RWPE2 (cell line): ENCODE data around the gene RHBDD2.

Experiments used
- ATAC-seq: fragments of 200-7000 bp; cut with Tn5 transposase; 3 replicates; pipeline ENCODE4 v1.9.1; 2021; ENCODE audit warnings: low read depth
- DNase-seq: peaks from one replicate; pipeline ENCODE4 v3.0.0-alpha.2; 2020; ENCODE audit warnings: low spot score
- H3K27ac ChIP-seq: fragments of 450-650 bp; 2 replicates; pipeline ENCODE4 v1.5.1; 2017; ENCODE audit warnings: mild to moderate bottlenecking; ENCODE audit not compliant: poor library complexity, severe bottlenecking
- H3K27me3 ChIP-seq: fragments of 250-450 bp; sonication (Bioruptor Pico); 2 replicates; pipeline ENCODE4 v1.5.1; 2021; ENCODE audit warnings: mild to moderate bottlenecking, moderate library complexity; ENCODE audit not compliant: insufficient read depth, poor library complexity, severe bottlenecking
- H3K36me3 ChIP-seq: fragments of 250-450 bp; sonication (Bioruptor Pico); 2 replicates; pipeline ENCODE4 v1.5.1; 2020; ENCODE audit warnings: low read depth, mild to moderate bottlenecking, moderate library complexity
- H3K4me1 ChIP-seq: fragments of 250-450 bp; sonication (Bioruptor Pico); 2 replicates; pipeline ENCODE4 v1.5.1; 2021; ENCODE audit warnings: mild to moderate bottlenecking, moderate library complexity; ENCODE audit not compliant: insufficient read depth, poor library complexity, severe bottlenecking
- H3K4me3 ChIP-seq: fragments of 250-450 bp; sonication (Bioruptor Pico); 2 replicates; pipeline ENCODE4 v1.5.1; 2021; ENCODE audit warnings: mild to moderate bottlenecking, moderate library complexity; ENCODE audit not compliant: severe bottlenecking
- H3K9me3 ChIP-seq: fragments of 250-450 bp; sonication (Bioruptor Pico); 2 replicates; pipeline ENCODE4 v1.5.1; 2021; ENCODE audit warnings: mild to moderate bottlenecking, moderate library complexity; ENCODE audit not compliant: severe bottlenecking
- TF ChIP-seq, protein P1 (sequence below): fragments of 450-650 bp; IDR thresholded peaks from one replicate; pipeline ENCODE4 v1.5.1; 2017; ENCODE audit warnings: mild to moderate bottlenecking, moderate library complexity; ENCODE audit not compliant: poor library complexity, severe bottlenecking

The RHBDD2 gene

DNA sequence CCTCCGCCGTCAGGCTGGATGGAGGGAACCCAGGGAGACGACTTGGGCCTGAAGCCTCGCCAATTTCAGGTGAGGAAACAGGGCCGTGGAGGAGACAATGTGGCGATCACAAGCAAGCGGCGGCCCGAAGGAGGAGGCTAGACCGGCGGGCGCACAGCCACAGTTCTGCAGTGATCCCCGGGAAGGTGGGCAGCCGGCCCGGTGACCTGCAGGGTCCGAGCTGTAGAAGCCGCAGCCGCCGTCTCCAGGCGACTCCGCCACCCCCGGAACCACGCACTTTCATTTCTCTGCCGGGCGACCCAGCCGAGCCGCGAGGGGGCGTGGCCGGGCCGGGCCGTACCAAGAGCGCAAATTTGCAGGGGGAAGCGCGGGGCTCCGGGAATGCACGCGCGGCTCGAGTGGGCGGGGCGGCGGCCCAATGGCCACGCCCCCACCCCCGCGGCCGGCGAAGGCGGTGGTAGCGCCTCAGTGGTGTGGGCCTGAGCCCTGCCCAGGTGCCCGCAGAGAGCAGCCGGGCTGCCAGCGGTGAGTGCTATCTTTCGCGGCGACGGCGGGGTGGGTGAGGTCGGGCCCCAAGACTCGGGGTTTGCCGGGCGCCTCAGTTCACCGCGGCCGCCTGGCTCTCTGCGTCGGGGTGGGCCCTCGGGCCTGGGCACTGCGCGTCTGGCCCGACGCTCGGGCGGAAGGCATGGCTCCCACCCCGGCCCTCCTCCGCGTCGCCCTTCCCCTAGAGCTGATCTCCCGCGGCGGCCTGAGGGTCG, 36.0 kb downstream of the RHBDD2 start, which contains the start of gene POR:
POR (plus strand) TSS at position 501 of the 761 bp plus-strand sequence. CDS start 38,847 bp downstream, outside the sequence.
- DNase-seq (peak; percentile 83), ATAC-seq (peak; percentile 90)
- H3K4me3 ChIP-seq: peak within 1 kb of the TSS; percentile 91
- H3K4me1 ChIP-seq: no peaks in the 10 kb centered on the region
- H3K9me3 ChIP-seq: no peaks in the 10 kb centered on the region
- no peaks in the 10 kb centered on the region for H3K27me3 ChIP-seq
- TF ChIP-seq, protein P1, sequence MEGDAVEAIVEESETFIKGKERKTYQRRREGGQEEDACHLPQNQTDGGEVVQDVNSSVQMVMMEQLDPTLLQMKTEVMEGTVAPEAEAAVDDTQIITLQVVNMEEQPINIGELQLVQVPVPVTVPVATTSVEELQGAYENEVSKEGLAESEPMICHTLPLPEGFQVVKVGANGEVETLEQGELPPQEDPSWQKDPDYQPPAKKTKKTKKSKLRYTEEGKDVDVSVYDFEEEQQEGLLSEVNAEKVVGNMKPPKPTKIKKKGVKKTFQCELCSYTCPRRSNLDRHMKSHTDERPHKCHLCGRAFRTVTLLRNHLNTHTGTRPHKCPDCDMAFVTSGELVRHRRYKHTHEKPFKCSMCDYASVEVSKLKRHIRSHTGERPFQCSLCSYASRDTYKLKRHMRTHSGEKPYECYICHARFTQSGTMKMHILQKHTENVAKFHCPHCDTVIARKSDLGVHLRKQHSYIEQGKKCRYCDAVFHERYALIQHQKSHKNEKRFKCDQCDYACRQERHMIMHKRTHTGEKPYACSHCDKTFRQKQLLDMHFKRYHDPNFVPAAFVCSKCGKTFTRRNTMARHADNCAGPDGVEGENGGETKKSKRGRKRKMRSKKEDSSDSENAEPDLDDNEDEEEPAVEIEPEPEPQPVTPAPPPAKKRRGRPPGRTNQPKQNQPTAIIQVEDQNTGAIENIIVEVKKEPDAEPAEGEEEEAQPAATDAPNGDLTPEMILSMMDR: no peak
- H3K27ac ChIP-seq: peak within 1 kb of the TSS; percentile 31
- no peaks in the 10 kb centered on the region for H3K36me3 ChIP-seq

DNA sequence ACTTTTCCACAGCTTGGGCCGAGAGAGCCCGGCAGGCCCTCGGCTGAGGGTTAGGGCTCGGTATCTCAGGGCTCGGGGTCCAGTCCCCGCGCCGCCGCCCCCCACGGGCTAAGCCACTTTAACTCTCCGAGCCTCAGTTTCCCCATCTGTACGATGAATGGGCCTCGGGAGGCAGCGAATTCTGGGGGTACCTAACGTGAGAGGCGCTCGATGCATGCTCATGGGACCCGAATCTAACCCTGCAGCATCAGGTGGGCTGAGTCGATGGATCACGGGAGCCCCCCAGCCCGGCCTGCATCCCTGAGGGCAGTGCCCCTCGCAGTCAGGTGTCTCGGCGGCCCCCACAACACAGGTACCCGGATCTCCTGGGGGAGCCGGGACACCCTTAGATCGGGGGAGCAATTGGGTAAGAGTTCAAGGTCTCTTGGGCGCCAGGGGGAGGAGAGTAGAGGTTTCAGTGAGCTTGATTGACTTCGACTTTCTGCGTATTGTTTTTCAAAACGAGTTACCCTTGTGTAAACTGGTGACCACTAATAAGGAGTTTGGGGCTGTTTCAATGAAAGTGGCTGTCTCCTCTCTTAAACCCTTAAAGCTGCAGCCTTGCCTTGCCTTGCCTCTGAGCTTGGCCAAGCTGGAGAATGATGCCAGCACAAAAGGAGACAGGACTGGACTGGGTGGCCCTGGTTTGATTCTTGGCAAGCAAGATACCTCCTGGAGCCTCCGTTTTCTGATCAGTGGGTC, 36.8 kb downstream of the RHBDD2 start:
- ATAC-seq (peak; percentile 8; the same call in 1 of the 3 replicates), DNase-seq (no peak)
- no peaks in the 10 kb centered on the region for H3K4me1 ChIP-seq
- H3K27ac ChIP-seq: no peak overlapping the region
- no peaks in the 10 kb centered on the region for H3K9me3 ChIP-seq
- TF ChIP-seq, protein P1: no peak
- no peaks in the 10 kb centered on the region for H3K27me3 ChIP-seq
- H3K36me3 ChIP-seq: no peaks in the 10 kb centered on the region
- peak overlapping the region; percentile 91 for H3K4me3 ChIP-seq

DNA sequence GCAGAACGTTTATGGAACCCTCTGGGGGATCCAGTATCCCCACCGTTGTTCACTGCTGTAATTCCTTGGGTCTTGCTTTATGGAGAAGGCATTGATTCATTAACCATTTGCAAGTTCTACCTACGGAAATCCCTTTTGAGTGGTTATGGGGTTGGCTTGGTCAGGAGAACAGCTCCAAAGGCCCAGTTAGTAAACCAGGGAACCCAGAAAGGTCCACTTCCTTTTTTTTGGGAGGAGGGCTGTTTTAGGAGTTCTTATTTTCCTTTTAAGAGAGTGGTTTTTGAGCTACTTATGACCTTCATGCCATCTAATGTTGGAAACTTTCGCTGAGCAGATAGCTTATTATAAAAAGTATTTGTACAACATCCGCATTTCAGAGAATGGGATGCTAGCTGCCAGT, 37.4 kb downstream of the RHBDD2 start:
- DNase-seq (no peak), ATAC-seq (no peak)
- Histone ChIP-seq H3K27me3 (no peaks in the 10 kb centered on the region), H3K4me1 (no peaks in the 10 kb centered on the region), H3K4me3 (peak overlapping the region; percentile 91), H3K9me3 (no peaks in the 10 kb centered on the region), H3K36me3 (no peaks in the 10 kb centered on the region), H3K27ac (no peak overlapping the region)
- TF ChIP-seq, protein P1: no peak

DNA sequence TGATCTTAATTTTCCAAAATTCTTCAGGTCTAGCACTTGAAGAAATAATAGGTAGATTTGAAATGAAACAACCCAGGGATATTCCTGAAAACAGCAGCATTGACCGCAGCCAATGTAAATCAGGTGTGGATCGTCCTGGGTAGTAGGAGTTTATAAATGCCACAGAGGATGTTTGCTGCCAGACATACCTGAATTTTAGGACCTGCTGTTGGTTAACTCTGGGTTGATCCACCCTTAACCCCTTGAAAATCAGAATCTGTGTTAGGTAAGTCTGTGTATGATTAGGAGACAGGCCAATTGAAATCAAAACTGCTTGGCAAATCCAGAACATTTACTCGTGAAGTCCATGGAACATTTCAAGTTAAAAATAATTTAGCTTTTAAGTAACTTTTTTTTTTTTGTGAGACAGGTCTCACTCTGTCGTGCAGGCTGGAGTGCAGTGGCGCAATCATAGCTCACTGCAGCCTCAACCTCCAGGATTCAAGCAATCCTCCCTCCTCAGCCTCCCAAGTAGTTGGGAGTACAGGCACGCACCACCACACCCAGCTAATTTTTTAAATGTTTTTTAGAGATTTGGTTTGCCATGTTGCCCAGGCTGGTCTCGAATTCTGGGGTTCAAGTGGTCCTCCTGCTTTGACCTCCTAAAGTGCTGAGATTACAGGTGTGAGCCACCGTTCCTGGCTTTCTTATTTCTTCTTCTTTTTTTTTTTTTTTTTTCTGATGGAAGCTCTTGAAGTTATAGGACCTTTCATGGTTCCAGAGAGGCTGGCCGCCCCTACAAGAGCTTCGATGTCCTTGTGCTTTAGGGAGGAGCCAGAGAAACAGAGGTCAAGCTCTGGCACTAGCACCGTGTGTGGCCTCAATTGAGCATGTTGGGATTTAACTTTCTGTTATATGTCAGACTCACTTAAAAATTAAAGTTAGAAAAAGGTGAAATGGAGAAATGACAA, 38.1 kb downstream of the RHBDD2 start:
- H3K9me3 ChIP-seq: no peaks in the 10 kb centered on the region
- H3K27me3 ChIP-seq: no peaks in the 10 kb centered on the region
- ATAC-seq: no peak
- no peaks in the 10 kb centered on the region for H3K4me1 ChIP-seq
- TF ChIP-seq, protein P1: no peak
- no peaks in the 10 kb centered on the region for H3K36me3 ChIP-seq
- H3K27ac ChIP-seq: no peak overlapping the region
- H3K4me3 ChIP-seq: no peak overlapping the region
- DNase-seq: no peak
